HepG2 (cell line): ENCODE results near the gene AGPAT3. TPM values are rescaled to one million over a fixed set of nuclear protein-coding genes. Genes with fewer than 3 reads are reported as not detected.

Experiments
- ATF2 ChIP-seq: sonication (generic); formaldehyde crosslinking; IDR thresholded peaks from 2 replicates; pipeline ENCODE4 v1.4.0; 2020; ENCODE audit warnings: missing genetic modification reagents
- ATF4 ChIP-seq, 2 experiments: fragments of 450-650 bp in 1 of 2; sonication (generic) in 1 of 2; formaldehyde crosslinking; IDR thresholded peaks; 2 replicates each; pipeline versions ENCODE4 v1.5.0 to v1.8.0; 2020 to 2022; ENCODE audit warnings: mild to moderate bottlenecking in 1 of 2, missing genetic modification reagents in 1 of 2
- DMAP1 ChIP-seq: IDR thresholded peaks from 2 replicates; pipeline ENCODE4 v1.6.1; 2016
- RAD21 ChIP-seq: fragments of 450-650 bp; formaldehyde crosslinking; IDR thresholded peaks from 2 replicates; pipeline ENCODE4 v1.5.0; 2020; ENCODE audit warnings: mild to moderate bottlenecking
- RNF2 ChIP-seq: fragments of 450-650 bp; conservative IDR thresholded peaks from 2 replicates; pipeline ENCODE4 v1.6.1; 2016; ENCODE audit warnings: low read depth
- ZNF224 ChIP-seq: sonication (generic); formaldehyde crosslinking; IDR thresholded peaks from 2 replicates; pipeline ENCODE4 v1.5.0; 2020; ENCODE audit warnings: mild to moderate bottlenecking, missing genetic modification reagents
- ZNF253 ChIP-seq: sonication (generic); formaldehyde crosslinking; IDR thresholded peaks from 2 replicates; pipeline ENCODE4 v1.8.0; 2022; ENCODE audit warnings: mild to moderate bottlenecking, missing genetic modification reagents, borderline replicate concordance
- polyA plus RNA-seq, 8 experiments: library from polyadenylated mRNA; depleted of rRNA in 3 of 8; stranded (reverse) in 7 of 8; unstranded in 1 of 8; fragments of >200 nt; fragmentation: Illumina TruSeq in 4 of 8; extraction: Trizol in 4 of 8; gene quantifications; 2 replicates each; pipeline versions ENCODE4 v1.2.1 to v1.2.3, GENCODE V29; 2011 to 2016; ENCODE audit warnings: low read depth in 4 of 8, missing spikeins in 1 of 8, mixed read lengths in 1 of 8; ENCODE audit not compliant: insufficient read depth in 1 of 8
- total RNA-seq, 5 experiments: library from RNA; depleted of rRNA; stranded (reverse); fragments of >200 nt; fragmentation: Illumina TruSeq; extraction: Trizol; gene quantifications; 2 replicates each; pipeline ENCODE4 v1.2.3, GENCODE V29; 2016; ENCODE audit warnings: low read depth in 1 of 5
- TF ChIP-seq, protein P1 (sequence below): sonication (generic); formaldehyde crosslinking; IDR thresholded peaks from 2 replicates; pipeline ENCODE4 v1.8.1; 2023; ENCODE audit warnings: missing genetic modification reagents, mild to moderate bottlenecking, borderline replicate concordance
- TF ChIP-seq, protein P2 (sequence below): sonication (generic); formaldehyde crosslinking; IDR thresholded peaks from 2 replicates; pipeline ENCODE4 v1.4.0; 2020; ENCODE audit warnings: missing genetic modification reagents
- TF ChIP-seq, protein P3 (sequence below): sonication (generic); formaldehyde crosslinking; IDR thresholded peaks from 2 replicates; pipeline ENCODE4 v1.8.0; 2022; ENCODE audit warnings: missing genetic modification reagents, mild to moderate bottlenecking, moderate library complexity, borderline replicate concordance

AGPAT3 gene
- total and polyA plus RNA-seq, 2 of the 13 experiments (the other 11 are each of a cell fraction or from before 2014, with no cell fraction given) = 32.2 to 54.4 TPM

- no peak for TF ChIP-seq ZNF253
- peak; percentile 78; the same call in 1 of the 2 replicates for TF ChIP-seq DMAP1 (CRISPR knock-in tag)
- TF ChIP-seq, protein P1, sequence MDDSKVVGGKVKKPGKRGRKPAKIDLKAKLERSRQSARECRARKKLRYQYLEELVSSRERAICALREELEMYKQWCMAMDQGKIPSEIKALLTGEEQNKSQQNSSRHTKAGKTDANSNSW (CRISPR knock-in tag) = no peak
- TF ChIP-seq, protein P2, sequence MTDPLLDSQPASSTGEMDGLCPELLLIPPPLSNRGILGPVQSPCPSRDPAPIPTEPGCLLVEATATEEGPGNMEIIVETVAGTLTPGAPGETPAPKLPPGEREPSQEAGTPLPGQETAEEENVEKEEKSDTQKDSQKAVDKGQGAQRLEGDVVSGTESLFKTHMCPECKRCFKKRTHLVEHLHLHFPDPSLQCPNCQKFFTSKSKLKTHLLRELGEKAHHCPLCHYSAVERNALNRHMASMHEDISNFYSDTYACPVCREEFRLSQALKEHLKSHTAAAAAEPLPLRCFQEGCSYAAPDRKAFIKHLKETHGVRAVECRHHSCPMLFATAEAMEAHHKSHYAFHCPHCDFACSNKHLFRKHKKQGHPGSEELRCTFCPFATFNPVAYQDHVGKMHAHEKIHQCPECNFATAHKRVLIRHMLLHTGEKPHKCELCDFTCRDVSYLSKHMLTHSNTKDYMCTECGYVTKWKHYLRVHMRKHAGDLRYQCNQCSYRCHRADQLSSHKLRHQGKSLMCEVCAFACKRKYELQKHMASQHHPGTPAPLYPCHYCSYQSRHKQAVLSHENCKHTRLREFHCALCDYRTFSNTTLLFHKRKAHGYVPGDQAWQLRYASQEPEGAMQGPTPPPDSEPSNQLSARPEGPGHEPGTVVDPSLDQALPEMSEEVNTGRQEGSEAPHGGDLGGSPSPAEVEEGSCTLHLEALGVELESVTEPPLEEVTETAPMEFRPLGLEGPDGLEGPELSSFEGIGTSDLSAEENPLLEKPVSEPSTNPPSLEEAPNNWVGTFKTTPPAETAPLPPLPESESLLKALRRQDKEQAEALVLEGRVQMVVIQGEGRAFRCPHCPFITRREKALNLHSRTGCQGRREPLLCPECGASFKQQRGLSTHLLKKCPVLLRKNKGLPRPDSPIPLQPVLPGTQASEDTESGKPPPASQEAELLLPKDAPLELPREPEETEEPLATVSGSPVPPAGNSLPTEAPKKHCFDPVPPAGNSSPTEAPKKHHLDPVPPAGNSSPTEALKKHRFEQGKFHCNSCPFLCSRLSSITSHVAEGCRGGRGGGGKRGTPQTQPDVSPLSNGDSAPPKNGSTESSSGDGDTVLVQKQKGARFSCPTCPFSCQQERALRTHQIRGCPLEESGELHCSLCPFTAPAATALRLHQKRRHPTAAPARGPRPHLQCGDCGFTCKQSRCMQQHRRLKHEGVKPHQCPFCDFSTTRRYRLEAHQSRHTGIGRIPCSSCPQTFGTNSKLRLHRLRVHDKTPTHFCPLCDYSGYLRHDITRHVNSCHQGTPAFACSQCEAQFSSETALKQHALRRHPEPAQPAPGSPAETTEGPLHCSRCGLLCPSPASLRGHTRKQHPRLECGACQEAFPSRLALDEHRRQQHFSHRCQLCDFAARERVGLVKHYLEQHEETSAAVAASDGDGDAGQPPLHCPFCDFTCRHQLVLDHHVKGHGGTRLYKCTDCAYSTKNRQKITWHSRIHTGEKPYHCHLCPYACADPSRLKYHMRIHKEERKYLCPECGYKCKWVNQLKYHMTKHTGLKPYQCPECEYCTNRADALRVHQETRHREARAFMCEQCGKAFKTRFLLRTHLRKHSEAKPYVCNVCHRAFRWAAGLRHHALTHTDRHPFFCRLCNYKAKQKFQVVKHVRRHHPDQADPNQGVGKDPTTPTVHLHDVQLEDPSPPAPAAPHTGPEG (CRISPR knock-in tag) = no peak; the same call in 1 of the 2 replicates
- TF ChIP-seq, protein P3, sequence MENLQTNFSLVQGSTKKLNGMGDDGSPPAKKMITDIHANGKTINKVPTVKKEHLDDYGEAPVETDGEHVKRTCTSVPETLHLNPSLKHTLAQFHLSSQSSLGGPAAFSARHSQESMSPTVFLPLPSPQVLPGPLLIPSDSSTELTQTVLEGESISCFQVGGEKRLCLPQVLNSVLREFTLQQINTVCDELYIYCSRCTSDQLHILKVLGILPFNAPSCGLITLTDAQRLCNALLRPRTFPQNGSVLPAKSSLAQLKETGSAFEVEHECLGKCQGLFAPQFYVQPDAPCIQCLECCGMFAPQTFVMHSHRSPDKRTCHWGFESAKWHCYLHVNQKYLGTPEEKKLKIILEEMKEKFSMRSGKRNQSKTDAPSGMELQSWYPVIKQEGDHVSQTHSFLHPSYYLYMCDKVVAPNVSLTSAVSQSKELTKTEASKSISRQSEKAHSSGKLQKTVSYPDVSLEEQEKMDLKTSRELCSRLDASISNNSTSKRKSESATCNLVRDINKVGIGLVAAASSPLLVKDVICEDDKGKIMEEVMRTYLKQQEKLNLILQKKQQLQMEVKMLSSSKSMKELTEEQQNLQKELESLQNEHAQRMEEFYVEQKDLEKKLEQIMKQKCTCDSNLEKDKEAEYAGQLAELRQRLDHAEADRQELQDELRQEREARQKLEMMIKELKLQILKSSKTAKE (CRISPR knock-in tag) = no peak
- TF ChIP-seq RNF2 = no peak
- TF ChIP-seq ATF4 (CRISPR knock-in tag; IDR thresholded peaks at IDR 0.05) = no peak
- TF ChIP-seq RAD21 (CRISPR knock-in tag) = peak; percentile 32; the same call in 1 of the 2 replicates
- TF ChIP-seq ATF2 = no peak; the same call in 1 of the 2 replicates
- 0 out of 2 replicates have a peak, but pooled peaks have one; percentile 61 for TF ChIP-seq ZNF224 (CRISPR knock-in tag)
Measured at GRCh38 chr21:44011579-44012473, 146.8 kb downstream of the AGPAT3 start, which contains the start of gene TRAPPC10 (continued).
